GM12878 (cell line): ENCODE data around the gene ATXN2. TPM values are rescaled to one million over a fixed set of nuclear protein-coding genes. Genes with fewer than 3 reads are reported as not detected.

ENCODE experiments used
- ATAC-seq: fragments of 200-7000 bp; cut with Tn5 transposase; 3 replicates; pipeline ENCODE4 v1.9.1; 2020; ENCODE audit warnings: mild to moderate bottlenecking, moderate library complexity
- BruUV-seq: library from RNA; stranded (reverse); fragments of 400-500 nt; replicated peaks from 2 replicates; lab custom pipeline; 2021; lab: Mats Ljungman, UMichigan
- CTCF ChIA-PET: fragments of 300-600 bp; sonication (Branson Sonifier 250); formaldehyde crosslinking; extraction: SDS; loops from one replicate; lab custom pipeline; 2021; ENCODE audit warnings: inconsistent platforms; lab: Yijun Ruan, JAX
- POLR2A ChIA-PET: fragments of 350-600 bp; formaldehyde crosslinking; extraction: SDS; loops from one replicate; lab custom pipeline; 2021; ENCODE audit warnings: inconsistent platforms; lab: Charles Lee
- RAD21 ChIA-PET: fragments of 300-600 bp; sonication (Branson Sonifier 250); formaldehyde crosslinking; loops from one replicate; lab custom pipeline; 2023; ENCODE audit warnings: antibody characterized with exemption; ENCODE audit not compliant: unreplicated experiment; lab: Charles Lee
- SMC1A ChIA-PET: fragments of 300-600 bp; sonication (Branson Sonifier 250); formaldehyde crosslinking; loops from one replicate; lab custom pipeline; 2023; ENCODE audit not compliant: unreplicated experiment, uncharacterized antibody; lab: Charles Lee
- DNase-seq: peaks from one replicate; pipeline ENCODE4 v3.0.0-alpha.2; 2011; ENCODE audit warnings: low read depth, low spot score
- FAIRE-seq: peaks from 3 replicates; lab custom pipeline; 2011; peaks lifted over from hg19 to GRCh38; lab: Jason Lieb, UNC
- H2AFZ ChIP-seq: 2 replicates; pipeline ENCODE4 v1.6.0; 2011; ENCODE audit warnings: low read depth, low read length, control low read depth; ENCODE audit not compliant: control insufficient read depth
- H3K27ac ChIP-seq: 2 replicates; pipeline ENCODE4 v1.5.1; 2011; ENCODE audit warnings: control low read depth; ENCODE audit not compliant: control insufficient read depth, insufficient read depth
- H3K27me3 ChIP-seq, 2 experiments: replicated peaks in 1 of 2; 2 replicates each; pipeline versions ENCODE4 v1.6.0 to v1.6.1; 2011; ENCODE audit warnings: low read length in 1 of 2; ENCODE audit not compliant: control insufficient read depth in 2 of 2, insufficient read depth in 2 of 2
- H3K36me3 ChIP-seq, 2 experiments: 2 replicates each; pipeline ENCODE4 v1.5.1; 2011; ENCODE audit warnings: low read length in 1 of 2; ENCODE audit not compliant: control insufficient read depth in 2 of 2, insufficient read depth in 2 of 2
- H3K4me1 ChIP-seq: 2 replicates; pipeline ENCODE4 v1.6.1; 2011; ENCODE audit warnings: mild to moderate bottlenecking, low read length, moderate library complexity, mixed read lengths; ENCODE audit not compliant: control insufficient read depth, insufficient read depth
- H3K4me2 ChIP-seq: 2 replicates; pipeline ENCODE4 v1.6.0; 2011; ENCODE audit warnings: control low read depth; ENCODE audit not compliant: control insufficient read depth, insufficient read depth
- H3K4me3 ChIP-seq: fragments of 200-600 bp; sonication (generic); 2 replicates; pipeline ENCODE4 v1.5.1; 2016
- H3K79me2 ChIP-seq: 2 replicates; pipeline ENCODE4 v1.6.0; 2011; ENCODE audit warnings: low read length; ENCODE audit not compliant: control insufficient read depth, insufficient read depth
- H3K9ac ChIP-seq: 2 replicates; pipeline ENCODE4 v1.8.0; 2011; ENCODE audit warnings: low read length, control low read depth, mixed read lengths; ENCODE audit not compliant: control insufficient read depth, insufficient read depth
- H3K9me3 ChIP-seq: replicated peaks from 3 replicates; pipeline ENCODE4 v1.5.1; 2011; ENCODE audit warnings: mild to moderate bottlenecking, low read length; ENCODE audit not compliant: control insufficient read depth, insufficient read depth
- H4K20me1 ChIP-seq: 2 replicates; pipeline ENCODE4 v1.6.0; 2011; ENCODE audit not compliant: control insufficient read depth, insufficient read depth
- ASH2L ChIP-seq: fragments of 300-600, 200-600 bp; sonication (generic); IDR thresholded peaks from 2 replicates; pipeline ENCODE4 v1.6.1; 2017; ENCODE audit warnings: low read depth, mild to moderate bottlenecking, borderline replicate concordance
- CTCF ChIP-seq, 3 experiments: IDR thresholded peaks in 2 of 3; conservative IDR thresholded peaks in 1 of 3; 2 replicates each; pipeline ENCODE4 v1.5.1; 2011; ENCODE audit warnings: low read depth in 3 of 3, low read length in 3 of 3, mild to moderate bottlenecking in 3 of 3, control low read depth in 2 of 3, moderate library complexity in 2 of 3, inconsistent platforms in 1 of 3, mixed read lengths in 1 of 3; ENCODE audit not compliant: control insufficient read depth in 2 of 3, insufficient read depth in 1 of 3; ENCODE audit errors: extremely low read depth in 1 of 3
- MEF2B ChIP-seq: fragments of 450-650 bp; IDR thresholded peaks from 2 replicates; pipeline ENCODE4 v1.6.1; 2018; ENCODE audit warnings: mild to moderate bottlenecking, moderate library complexity; ENCODE audit not compliant: partially characterized antibody, poor library complexity, severe bottlenecking
- POLR2AphosphoS5 ChIP-seq: IDR thresholded peaks from 2 replicates; pipeline ENCODE4 v1.6.1; 2011; ENCODE audit warnings: mild to moderate bottlenecking, low read length, inconsistent platforms
- SPI1 ChIP-seq: IDR thresholded peaks from 2 replicates; pipeline ENCODE4 v1.6.1; 2011; ENCODE audit warnings: low read depth, mild to moderate bottlenecking, low read length, moderate library complexity, borderline replicate concordance; ENCODE audit not compliant: insufficient read depth
- YBX1 ChIP-seq: fragments of 450-650 bp; IDR thresholded peaks from 2 replicates; pipeline ENCODE4 v1.6.1; 2016; ENCODE audit warnings: antibody characterized with exemption
- WGBS: methylation state at CpG from one replicate; pipeline ENCODE4 v1.1.6; 2016; ENCODE audit warnings: low lambda C conversion rate; ENCODE audit not compliant: insufficient replicate concordance, insufficient coverage; ENCODE audit errors: missing lambda C conversion rate; 5-methylcytosine and 5-hydroxymethylcytosine counted together
- in situ Hi-C: fragments of 300-500 bp; cut with MboI; formaldehyde crosslinking; loops from 9 replicates; pipeline ENCODE4 v1.14.3; 2018; ENCODE audit warnings: mixed read lengths
- intact Hi-C: fragments of 100-400 bp; cut with micrococcal nuclease; formaldehyde crosslinking; loops from one replicate; pipeline ENCODE4 v1.14.2; 2022; ENCODE audit not compliant: unreplicated experiment
- polyA plus RNA-seq, 11 experiments: library from polyadenylated mRNA; depleted of rRNA in 4 of 11; unstranded in 6 of 11; stranded (reverse) in 5 of 11; fragments of >200 nt; fragmentation: Nextera tagmentation in 4 of 11; fragmentation: Illumina TruSeq in 1 of 11; extraction: Ambion mirVana in 4 of 11; extraction: Trizol in 1 of 11; gene quantifications; 1 replicate in 1 of 11; 2 replicates in 10 of 11; pipeline versions ENCODE4 v1.2.1 to v1.2.3, GENCODE V29; 2011 to 2016; ENCODE audit warnings: inconsistent platforms in 2 of 11, missing spikeins in 2 of 11, low read depth in 1 of 11
- total RNA-seq, 4 experiments: library from RNA; depleted of rRNA in 3 of 4; stranded (reverse); fragments of >200 nt in 3 of 4; fragmentation: Illumina TruSeq in 1 of 4; extraction: Trizol in 1 of 4; gene quantifications; 2 replicates each; pipeline versions ENCODE4 v1.2.1 to v1.2.3, GENCODE V29; 2013 to 2021

The ATXN2 gene
- total and polyA plus RNA-seq, 10 of the 15 experiments (the other 5 are each of a cell fraction or from before 2014, with no cell fraction given), result 8.8 to 31.5 (median 19.0) TPM

- H3K4me2 ChIP-seq, result no peak overlapping the region
- RAD21 ChIA-PET, result interaction anchor here (1.0 to 5.2 kb wide), 4 partner anchors 14 to 25 kb away, joined by 3 to 41 read pairs (median 8); no protein-coding TSS in a partner anchor
- no peak for ATAC-seq
- peaks cover 70% of the 10 kb centered on the region for H3K79me2 ChIP-seq
- no peak for DNase-seq
- intact Hi-C loops (no loop called here), in situ Hi-C loops (loop anchor here (25.0 kb wide), 1 partner anchor 1786 kb away; the partner anchor contains the start of gene TPCN1)
- H3K9me3 ChIP-seq, result no peaks in the 10 kb centered on the region
- CTCF ChIA-PET, result interaction anchor here (1.8 to 10.2 kb wide), 3 partner anchors 14 to 20 kb away, joined by 5 to 160 read pairs (median 40); no protein-coding TSS in a partner anchor
- WGBS, result 58% methylated on average over 11 of the region's 11 CpGs
- no peak overlapping the region for H3K4me3 ChIP-seq
- BruUV-seq, result TSS peak; percentile 12
- H3K27ac ChIP-seq, result peak overlapping the region; percentile 39; the same call in 1 of the 2 replicates
- POLR2A ChIA-PET, result interaction anchor here (0.7 to 12.0 kb wide), 2 partner anchors 18 kb away, joined by 3 to 188 read pairs; partner anchors contain the start of gene SH2B3
- peaks cover 57% of the 10 kb centered on the region for H3K4me1 ChIP-seq
- SMC1A ChIA-PET, result interaction anchor here (1.4 to 7.7 kb wide), 5 partner anchors 15 to 25 kb away, joined by 3 to 57 read pairs (median 14); no protein-coding TSS in a partner anchor
- H4K20me1 ChIP-seq, result peaks cover 7% of the 10 kb centered on the region; the same call in 1 of the 2 replicates
- FAIRE-seq, result no peak
- H3K9ac ChIP-seq, result no peak overlapping the region
- no peaks in the 10 kb centered on the region for H3K27me3 ChIP-seq
- no peak overlapping the region for H2AFZ ChIP-seq
- TF ChIP-seq YBX1 (no peak), SPI1 (no peak)
- TF ChIP-seq, all 136 proteins: peak for 0
- H3K36me3 ChIP-seq, result peaks cover 11 to 15% of the 10 kb centered on the region in 2 experiments
These were observed 172.6 kb downstream of the ATXN2 start for GRCh38 chr12:111426344-111427185.

GRCh38 chr12:111425655-111426054 is 173.5 kb downstream of the ATXN2 start:
- H3K9ac ChIP-seq, result no peak overlapping the region
- POLR2A ChIA-PET, result interaction anchor here (1.2 to 12.0 kb wide), 2 partner anchors 9 to 17 kb away, joined by 3 to 188 read pairs; partner anchors contain the start of gene SH2B3
- in situ Hi-C loops, result loop anchor here (25.0 kb wide), 1 partner anchor 1787 kb away; the partner anchor contains the start of gene TPCN1
- H4K20me1 ChIP-seq, result peaks cover 7% of the 10 kb centered on the region; the same call in 1 of the 2 replicates
- no peak overlapping the region for H3K4me3 ChIP-seq
- SMC1A ChIA-PET, result interaction anchor here (1.4 to 7.7 kb wide), 3 partner anchors 14 to 26 kb away, joined by 3 to 57 read pairs (median 14); no protein-coding TSS in a partner anchor
- H3K4me1 ChIP-seq, result peaks cover 49% of the 10 kb centered on the region
- DNase-seq, result no peak
- RAD21 ChIA-PET, result interaction anchor here (0.6 to 1.0 kb wide), 3 partner anchors 23 to 673 kb away, joined by 3 read pairs; no protein-coding TSS in a partner anchor
- no peak overlapping the region for H3K4me2 ChIP-seq
- H3K27ac ChIP-seq, result 0 out of 2 replicates have a peak overlapping the region, but pooled peaks have one; percentile 25
- WGBS, result 74% methylated on average over 8 of the region's 8 CpGs
- no peak for FAIRE-seq
- TF ChIP-seq POLR2AphosphoS5, result peak; percentile 59
- no peak for TF ChIP-seq MEF2B
- TF ChIP-seq CTCF (IDR thresholded peaks at IDR 0.05 in 2 of 3, conservative IDR thresholded peaks at IDR 0.05 in 1 of 3; ENCODE audit: control insufficient read depth in 2 of 3, extremely low read depth in 1 of 3, insufficient read depth in 1 of 3, low read depth in 3 of 3, low read length in 3 of 3), result no peak
- TF ChIP-seq ASH2L, result no peak
- ATAC-seq, result no peak
- peaks cover 68% of the 10 kb centered on the region for H3K79me2 ChIP-seq
- no peaks in the 10 kb centered on the region for H3K27me3 ChIP-seq
- BruUV-seq, result no TSS peak
- no peak overlapping the region for H2AFZ ChIP-seq
- no peaks in the 10 kb centered on the region for H3K9me3 ChIP-seq
- CTCF ChIA-PET, result interaction anchor here (0.9 to 10.2 kb wide), 4 partner anchors 13 to 29 kb away, joined by 5 to 160 read pairs (median 23); no protein-coding TSS in a partner anchor
- intact Hi-C loops, result no loop called here
- peaks cover 11 to 20% of the 10 kb centered on the region in 2 experiments for H3K36me3 ChIP-seq
